ENCODE data around the gene FXR1. TPM values are rescaled to one million over a fixed set of nuclear protein-coding genes. Genes with fewer than 3 reads are reported as not detected.

The FXR1 gene
- total and polyA plus RNA-seq, 4 donors, result 18.6 to 72.9 (median 46.6) TPM

DNA sequence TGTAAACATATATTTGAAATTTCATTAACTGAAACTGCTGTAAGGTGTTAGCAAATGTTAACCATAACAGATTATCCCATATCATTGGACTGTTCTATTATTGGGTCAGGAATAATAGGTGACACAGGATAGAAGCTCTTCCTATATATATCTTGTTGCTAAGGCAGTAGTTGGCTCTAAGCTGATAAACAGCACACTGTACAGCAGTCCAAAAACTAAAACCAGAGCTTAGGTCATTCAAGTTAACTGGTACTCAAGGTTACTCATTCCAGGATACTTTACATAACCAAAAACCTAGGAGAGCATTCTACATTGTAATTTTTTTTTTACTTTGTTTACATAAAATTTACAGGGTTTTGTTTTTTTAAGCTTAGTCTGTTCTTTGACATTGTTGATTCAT is 68.1 kb downstream of the FXR1 start:
- H3K27me3 ChIP-seq (ENCODE audit: control insufficient read depth in 4 of 4, insufficient read depth in 4 of 4, low read length in 3 of 4), result no peaks in the 10 kb centered on the region
- H3K9me3 ChIP-seq (ENCODE audit: control insufficient read depth in 4 of 4, low read length in 3 of 4), result no peaks in the 10 kb centered on the region
- DNase-seq (ENCODE audit: low spot score), result no peak
- no peak for TF ChIP-seq NR2F2 (IDR thresholded peaks at IDR 0.05)
- no peak for TF ChIP-seq FOXA1 (IDR thresholded peaks at IDR 0.05)
- TF ChIP-seq EGR1 (IDR thresholded peaks at IDR 0.05; ENCODE audit: low read depth in 2 of 2), result no peak
- TF ChIP-seq YY1 (IDR thresholded peaks at IDR 0.05), result no peak
- no peak for TF ChIP-seq SP1 (IDR thresholded peaks at IDR 0.05)
- TF ChIP-seq, protein P1, sequence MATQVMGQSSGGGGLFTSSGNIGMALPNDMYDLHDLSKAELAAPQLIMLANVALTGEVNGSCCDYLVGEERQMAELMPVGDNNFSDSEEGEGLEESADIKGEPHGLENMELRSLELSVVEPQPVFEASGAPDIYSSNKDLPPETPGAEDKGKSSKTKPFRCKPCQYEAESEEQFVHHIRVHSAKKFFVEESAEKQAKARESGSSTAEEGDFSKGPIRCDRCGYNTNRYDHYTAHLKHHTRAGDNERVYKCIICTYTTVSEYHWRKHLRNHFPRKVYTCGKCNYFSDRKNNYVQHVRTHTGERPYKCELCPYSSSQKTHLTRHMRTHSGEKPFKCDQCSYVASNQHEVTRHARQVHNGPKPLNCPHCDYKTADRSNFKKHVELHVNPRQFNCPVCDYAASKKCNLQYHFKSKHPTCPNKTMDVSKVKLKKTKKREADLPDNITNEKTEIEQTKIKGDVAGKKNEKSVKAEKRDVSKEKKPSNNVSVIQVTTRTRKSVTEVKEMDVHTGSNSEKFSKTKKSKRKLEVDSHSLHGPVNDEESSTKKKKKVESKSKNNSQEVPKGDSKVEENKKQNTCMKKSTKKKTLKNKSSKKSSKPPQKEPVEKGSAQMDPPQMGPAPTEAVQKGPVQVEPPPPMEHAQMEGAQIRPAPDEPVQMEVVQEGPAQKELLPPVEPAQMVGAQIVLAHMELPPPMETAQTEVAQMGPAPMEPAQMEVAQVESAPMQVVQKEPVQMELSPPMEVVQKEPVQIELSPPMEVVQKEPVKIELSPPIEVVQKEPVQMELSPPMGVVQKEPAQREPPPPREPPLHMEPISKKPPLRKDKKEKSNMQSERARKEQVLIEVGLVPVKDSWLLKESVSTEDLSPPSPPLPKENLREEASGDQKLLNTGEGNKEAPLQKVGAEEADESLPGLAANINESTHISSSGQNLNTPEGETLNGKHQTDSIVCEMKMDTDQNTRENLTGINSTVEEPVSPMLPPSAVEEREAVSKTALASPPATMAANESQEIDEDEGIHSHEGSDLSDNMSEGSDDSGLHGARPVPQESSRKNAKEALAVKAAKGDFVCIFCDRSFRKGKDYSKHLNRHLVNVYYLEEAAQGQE (IDR thresholded peaks at IDR 0.05), result no peak
- TF ChIP-seq GABPA (IDR thresholded peaks at IDR 0.05 in 1 of 2, conservative IDR thresholded peaks at IDR 0.05 in 1 of 2), result no peak
- TF ChIP-seq TAF1 (conservative IDR thresholded peaks at IDR 0.05), result no peak
- TF ChIP-seq, protein P2, sequence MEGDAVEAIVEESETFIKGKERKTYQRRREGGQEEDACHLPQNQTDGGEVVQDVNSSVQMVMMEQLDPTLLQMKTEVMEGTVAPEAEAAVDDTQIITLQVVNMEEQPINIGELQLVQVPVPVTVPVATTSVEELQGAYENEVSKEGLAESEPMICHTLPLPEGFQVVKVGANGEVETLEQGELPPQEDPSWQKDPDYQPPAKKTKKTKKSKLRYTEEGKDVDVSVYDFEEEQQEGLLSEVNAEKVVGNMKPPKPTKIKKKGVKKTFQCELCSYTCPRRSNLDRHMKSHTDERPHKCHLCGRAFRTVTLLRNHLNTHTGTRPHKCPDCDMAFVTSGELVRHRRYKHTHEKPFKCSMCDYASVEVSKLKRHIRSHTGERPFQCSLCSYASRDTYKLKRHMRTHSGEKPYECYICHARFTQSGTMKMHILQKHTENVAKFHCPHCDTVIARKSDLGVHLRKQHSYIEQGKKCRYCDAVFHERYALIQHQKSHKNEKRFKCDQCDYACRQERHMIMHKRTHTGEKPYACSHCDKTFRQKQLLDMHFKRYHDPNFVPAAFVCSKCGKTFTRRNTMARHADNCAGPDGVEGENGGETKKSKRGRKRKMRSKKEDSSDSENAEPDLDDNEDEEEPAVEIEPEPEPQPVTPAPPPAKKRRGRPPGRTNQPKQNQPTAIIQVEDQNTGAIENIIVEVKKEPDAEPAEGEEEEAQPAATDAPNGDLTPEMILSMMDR (IDR thresholded peaks at IDR 0.05; ENCODE audit: low read depth, low read length, missing input control), result no peak
- no peak for TF ChIP-seq FOXA2 (IDR thresholded peaks at IDR 0.05)
- no peak for TF ChIP-seq RXRA (IDR thresholded peaks at IDR 0.05)
- TF ChIP-seq RAD21 (IDR thresholded peaks at IDR 0.05), result no peak
- TF ChIP-seq HNF4G (IDR thresholded peaks at IDR 0.05), result no peak
- TF ChIP-seq JUND (IDR thresholded peaks at IDR 0.05), result no peak
- TF ChIP-seq, protein P3, sequence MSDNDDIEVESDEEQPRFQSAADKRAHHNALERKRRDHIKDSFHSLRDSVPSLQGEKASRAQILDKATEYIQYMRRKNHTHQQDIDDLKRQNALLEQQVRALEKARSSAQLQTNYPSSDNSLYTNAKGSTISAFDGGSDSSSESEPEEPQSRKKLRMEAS (IDR thresholded peaks at IDR 0.05), result no peak
- TF ChIP-seq, protein P4, sequence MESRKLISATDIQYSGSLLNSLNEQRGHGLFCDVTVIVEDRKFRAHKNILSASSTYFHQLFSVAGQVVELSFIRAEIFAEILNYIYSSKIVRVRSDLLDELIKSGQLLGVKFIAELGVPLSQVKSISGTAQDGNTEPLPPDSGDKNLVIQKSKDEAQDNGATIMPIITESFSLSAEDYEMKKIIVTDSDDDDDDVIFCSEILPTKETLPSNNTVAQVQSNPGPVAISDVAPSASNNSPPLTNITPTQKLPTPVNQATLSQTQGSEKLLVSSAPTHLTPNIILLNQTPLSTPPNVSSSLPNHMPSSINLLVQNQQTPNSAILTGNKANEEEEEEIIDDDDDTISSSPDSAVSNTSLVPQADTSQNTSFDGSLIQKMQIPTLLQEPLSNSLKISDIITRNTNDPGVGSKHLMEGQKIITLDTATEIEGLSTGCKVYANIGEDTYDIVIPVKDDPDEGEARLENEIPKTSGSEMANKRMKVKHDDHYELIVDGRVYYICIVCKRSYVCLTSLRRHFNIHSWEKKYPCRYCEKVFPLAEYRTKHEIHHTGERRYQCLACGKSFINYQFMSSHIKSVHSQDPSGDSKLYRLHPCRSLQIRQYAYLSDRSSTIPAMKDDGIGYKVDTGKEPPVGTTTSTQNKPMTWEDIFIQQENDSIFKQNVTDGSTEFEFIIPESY (IDR thresholded peaks at IDR 0.05), result no peak
- no peak for TF ChIP-seq HNF4A (conservative IDR thresholded peaks at IDR 0.05)
- TF ChIP-seq, protein P5, sequence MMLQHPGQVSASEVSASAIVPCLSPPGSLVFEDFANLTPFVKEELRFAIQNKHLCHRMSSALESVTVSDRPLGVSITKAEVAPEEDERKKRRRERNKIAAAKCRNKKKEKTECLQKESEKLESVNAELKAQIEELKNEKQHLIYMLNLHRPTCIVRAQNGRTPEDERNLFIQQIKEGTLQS (IDR thresholded peaks at IDR 0.05), result no peak
- H3K9ac ChIP-seq (ENCODE audit: low read depth in 1 of 2, low read length in 2 of 2), result no peak overlapping the region
- peaks cover 0 to 7% (median 2%) of the 10 kb centered on the region in 4 donors for H3K4me1 ChIP-seq (ENCODE audit: control insufficient read depth in 4 of 4, insufficient read depth in 4 of 4, low read length in 3 of 4)
- H3K36me3 ChIP-seq (ENCODE audit: control insufficient read depth in 4 of 4, insufficient read depth in 3 of 4, low read depth in 1 of 4, low read length in 3 of 4), result peaks cover 0 to 28% (median 13%) of the 10 kb centered on the region in 4 donors
- no peak overlapping the region for H3K27ac ChIP-seq (ENCODE audit: low read depth in 1 of 2, low read length in 2 of 2)
- no peak overlapping the region for H3K4me3 ChIP-seq (ENCODE audit: low read depth in 1 of 3, low read length in 3 of 3)
